ENCODE data around the gene MUC5B.

GRCh38 chr11:1206391-1207271, 16.2 kb upstream of the MUC5B start:
- TF ChIP-seq CTCF (IDR thresholded peaks at IDR 0.05; ENCODE audit: insufficient read depth, low read depth, low read length) (no peak), EZH2 (IDR thresholded peaks at IDR 0.05; ENCODE audit: insufficient read depth, low read length) (no peak)

Data from astrocyte (in vitro differentiated cells and primary cell).